HG02840 (cell line): ENCODE measurements around the gene DPP6.
"Not testable (repeated sequence)": the region's sequence is repeated elsewhere in the genome, so short reads cannot be mapped to it uniquely, and the experiment has no call there.

ENCODE experiments used
- ATAC-seq: cut with Tn5 transposase; IDR thresholded peaks from one replicate; pipeline ENCODE4 v1.9.1; 2021; ENCODE audit warnings: mild to moderate bottlenecking, moderate library complexity, moderate number of reproducible peaks; ENCODE audit not compliant: unreplicated experiment, low FRiP score

DPP6 gene

DNA sequence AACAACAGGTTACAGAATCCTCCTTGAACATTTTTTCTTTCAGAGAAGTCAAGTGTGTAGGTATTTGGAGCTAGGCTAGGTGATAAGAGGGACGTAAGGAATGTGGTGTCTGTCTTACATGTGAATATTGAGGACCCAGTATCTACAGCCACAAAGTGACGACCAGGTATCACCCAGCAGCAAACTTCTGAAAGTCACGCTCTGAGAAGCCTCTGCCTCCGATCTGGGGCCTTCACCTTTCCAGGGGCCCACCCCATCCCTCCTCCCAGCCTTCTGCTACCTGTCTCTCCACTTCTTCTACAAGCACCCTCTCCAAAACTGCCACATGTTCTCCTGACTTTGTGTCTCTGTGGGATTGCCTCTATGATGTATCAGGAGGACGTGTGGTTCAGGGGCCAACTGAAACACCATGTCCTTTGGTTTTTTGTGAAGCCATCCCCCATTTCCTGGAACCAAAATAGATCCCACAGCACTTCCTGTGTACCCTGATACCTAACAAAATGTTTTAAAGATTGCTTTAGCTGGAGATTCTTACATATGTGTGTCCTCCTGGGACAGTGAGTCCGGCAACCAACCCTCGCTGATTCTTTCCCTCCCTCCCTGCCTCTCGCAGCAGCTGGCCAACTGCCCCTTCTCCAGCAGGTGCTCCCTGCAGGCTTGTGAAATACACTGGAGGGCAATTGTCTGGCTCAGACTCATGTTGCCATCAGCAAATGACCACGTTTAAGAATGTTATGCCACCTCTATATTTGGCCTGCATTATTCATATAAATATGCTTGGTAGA is 93.9 kb downstream of the DPP6 start:
- ATAC-seq, result not testable (repeated sequence)

GRCh38 chr7:154146707-154147038 is 94.5 kb downstream of the DPP6 start:
- not testable (repeated sequence) for ATAC-seq

GRCh38 chr7:154148791-154149516 is 96.8 kb downstream of the DPP6 start:
- ATAC-seq, result not testable (repeated sequence)

DNA sequence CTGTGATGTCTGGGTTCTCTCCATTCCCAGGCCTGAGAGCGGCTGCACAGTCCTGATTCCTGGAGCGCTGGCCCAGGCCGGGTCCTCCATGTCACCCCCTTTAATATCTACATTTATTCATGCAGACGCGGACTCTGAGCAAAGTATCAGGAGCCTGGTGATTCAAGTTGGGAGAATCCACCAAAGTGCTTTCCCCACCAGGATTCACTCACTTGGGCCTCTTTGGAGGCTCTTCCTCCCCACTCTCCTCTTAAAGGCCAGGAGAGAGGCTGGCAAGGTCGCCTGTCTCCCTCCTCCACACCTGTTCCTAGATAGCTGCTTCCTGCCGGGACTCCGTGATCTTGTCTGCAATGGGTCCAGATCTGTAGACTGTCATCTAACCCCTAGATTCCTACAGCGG is 98.5 kb downstream of the DPP6 start:
- not testable (repeated sequence) for ATAC-seq

GRCh38 chr7:154151306-154151705 is 99.1 kb downstream of the DPP6 start:
- not testable (repeated sequence) for ATAC-seq

DNA sequence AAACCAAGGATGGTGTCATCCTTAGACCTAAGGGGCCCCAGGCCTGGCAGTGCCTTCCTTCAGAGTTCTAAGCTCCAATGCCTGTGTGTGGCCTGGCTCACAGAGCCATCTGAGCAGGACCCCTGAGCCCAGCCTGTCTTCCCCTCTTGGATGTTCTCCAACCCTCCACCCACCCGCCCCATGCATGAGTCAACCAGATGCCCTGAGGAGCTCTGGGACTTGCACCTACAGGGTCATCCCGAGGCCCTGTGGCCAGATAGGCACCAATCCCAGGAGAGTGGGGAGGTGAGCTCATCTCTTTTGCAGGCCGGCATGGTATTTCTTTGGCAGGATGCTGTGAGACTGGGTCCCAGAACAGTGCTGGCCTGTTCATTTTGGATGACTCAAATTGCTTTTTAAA is 103.7 kb downstream of the DPP6 start:
- ATAC-seq, result not testable (repeated sequence)

- ATAC-seq, result not testable (repeated sequence)
Observed at GRCh38 chr7:154162921-154163320, 110.7 kb downstream of the DPP6 start.

DNA sequence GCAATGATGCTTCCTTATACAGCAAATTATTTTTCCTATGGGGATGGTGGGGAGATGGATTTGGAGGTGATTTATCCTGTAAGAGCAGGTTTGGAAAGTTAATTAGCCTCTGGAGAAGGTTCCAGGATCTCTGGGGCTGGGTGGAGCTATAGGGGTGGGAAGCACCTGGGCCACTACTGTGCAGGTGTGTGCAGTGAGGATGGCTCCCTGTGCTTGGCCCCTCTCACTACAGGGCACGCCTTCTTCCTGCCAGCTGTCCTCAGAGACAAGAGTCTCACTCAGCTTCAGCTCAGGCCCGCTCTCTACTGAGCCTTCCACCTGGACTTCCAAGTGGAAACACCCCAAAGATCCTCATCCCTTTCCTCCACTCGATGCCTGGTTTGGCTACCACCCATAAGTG is 111.4 kb downstream of the DPP6 start:
- ATAC-seq, result not testable (repeated sequence)

GRCh38 chr7:154167051-154167450 is 114.9 kb downstream of the DPP6 start:
- no peak for ATAC-seq

GRCh38 chr7:154167807-154168206 is 115.6 kb downstream of the DPP6 start:
- ATAC-seq, result no peak

DNA sequence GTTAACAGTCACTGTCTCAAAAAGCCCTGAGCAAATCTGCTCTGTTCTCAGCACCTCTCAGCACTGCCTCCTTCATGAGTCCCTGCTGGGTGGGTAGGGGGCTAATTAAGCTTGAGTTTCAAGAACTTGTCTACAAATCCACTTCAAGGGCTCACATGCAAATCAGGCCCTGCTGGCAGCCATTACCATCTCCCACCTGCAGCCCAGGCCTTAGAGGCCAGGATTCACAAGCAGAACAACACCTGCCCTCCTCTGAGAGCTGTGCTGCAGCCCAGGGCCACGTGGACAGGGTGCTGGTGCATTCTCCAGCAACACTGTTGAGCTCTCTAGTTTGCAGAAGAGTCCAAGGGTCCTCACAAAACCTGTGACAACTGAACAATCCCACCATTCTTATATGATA is 119.2 kb downstream of the DPP6 start:
- ATAC-seq, result no peak

- no peak for ATAC-seq
Observed at GRCh38 chr7:154172236-154172635, 120.0 kb downstream of the DPP6 start.

DNA sequence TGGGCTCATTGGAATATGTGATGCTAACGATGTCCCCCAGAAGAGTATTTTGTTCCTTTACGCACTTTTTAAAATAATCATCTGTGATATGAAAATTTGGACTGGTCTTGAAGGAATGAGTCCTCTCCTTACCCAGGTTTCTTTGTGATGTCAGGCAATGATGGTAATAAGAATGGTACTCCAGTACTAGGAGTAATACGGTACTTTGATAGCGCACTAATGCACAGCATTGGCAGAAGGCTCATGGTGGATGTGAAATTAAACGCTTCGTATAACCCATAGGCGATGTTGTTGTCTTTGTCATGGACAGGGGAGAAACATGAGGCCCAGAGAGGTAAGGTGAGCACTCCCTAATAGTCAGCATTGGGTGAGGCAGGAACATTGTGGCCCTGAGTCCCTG is 125.4 kb downstream of the DPP6 start:
- ATAC-seq, result no peak

- no peak for ATAC-seq
Observed at GRCh38 chr7:154178895-154179294, 126.7 kb downstream of the DPP6 start.

DNA sequence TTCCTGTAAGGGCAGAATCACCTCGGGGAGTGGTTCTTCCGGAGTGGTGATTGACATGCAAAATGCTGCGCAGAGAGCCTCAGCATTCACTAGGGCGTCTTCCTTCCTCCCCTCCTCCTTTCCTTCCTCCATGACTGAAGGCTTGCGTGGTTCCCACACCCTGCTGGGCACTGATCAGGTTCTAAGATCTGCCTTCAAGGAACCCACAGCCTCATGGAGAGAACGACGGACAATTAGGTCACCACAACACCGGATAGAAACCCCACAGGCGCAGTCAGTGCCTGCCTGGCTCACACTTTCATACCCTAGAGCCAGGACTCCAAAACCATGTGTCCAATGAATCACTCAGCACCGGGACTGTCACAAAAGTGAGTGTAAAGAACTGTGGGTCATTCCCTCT is 131.3 kb downstream of the DPP6 start:
- no peak for ATAC-seq

- no peak for ATAC-seq
Observed at GRCh38 chr7:154183946-154184345, 131.7 kb downstream of the DPP6 start.

GRCh38 chr7:154186811-154187210 is 134.6 kb downstream of the DPP6 start:
- ATAC-seq, result no peak

DNA sequence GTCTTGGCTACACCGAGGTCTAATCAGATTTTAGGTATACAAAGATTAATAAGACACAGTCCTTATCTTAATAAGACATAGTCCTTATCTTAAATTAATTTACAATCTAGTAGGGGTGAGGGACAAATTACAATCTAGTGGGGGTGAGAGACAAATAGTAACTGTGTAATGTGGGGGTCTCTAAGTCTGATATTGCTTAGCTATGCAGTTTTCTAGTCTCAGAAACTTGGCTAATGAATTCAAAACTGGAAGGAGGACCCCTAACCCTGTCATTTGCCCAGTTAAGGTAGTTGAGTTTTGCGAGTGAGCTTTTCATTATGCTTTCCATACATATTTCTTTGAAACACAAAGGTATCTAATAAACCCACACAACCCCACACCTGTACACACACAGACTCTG is 136.1 kb downstream of the DPP6 start:
- no peak for ATAC-seq

DNA sequence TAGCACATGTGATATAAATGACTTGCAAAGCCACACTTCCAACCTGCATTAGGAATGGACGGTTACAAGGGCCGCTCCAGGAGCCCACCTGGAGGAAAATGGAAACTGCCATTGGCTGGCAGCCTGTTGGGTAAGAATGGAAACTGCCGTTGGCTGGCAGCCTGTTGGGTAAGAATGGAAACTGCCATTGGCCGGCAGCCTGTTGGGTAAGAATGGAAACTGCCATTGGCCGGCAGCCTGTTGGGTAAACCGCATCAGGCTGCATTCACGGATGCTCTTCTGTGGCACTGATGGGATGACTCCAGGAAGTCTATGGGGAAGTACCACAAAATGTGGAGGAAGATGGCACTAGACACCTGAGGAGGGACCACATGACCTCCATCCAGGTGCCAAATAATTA is 143.1 kb downstream of the DPP6 start:
- ATAC-seq, result no peak

DNA sequence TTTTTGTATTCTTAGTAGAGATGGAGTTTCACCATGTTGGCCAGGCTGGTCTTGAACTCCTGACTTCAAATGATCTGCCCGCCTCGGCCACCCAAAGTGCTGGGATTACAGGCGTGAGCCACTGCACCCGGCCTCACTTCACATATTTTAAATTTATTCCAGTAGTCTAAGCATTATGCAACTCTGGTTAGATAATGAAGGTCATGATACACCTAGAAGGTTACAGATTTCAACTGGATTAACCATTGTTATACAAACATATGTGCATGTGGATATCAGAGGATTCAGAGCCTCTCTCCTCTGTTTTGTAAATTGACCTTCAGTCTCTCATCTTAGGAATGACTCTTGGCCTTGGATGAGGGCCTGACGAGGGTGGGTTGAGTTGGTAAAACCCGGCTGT is 146.3 kb downstream of the DPP6 start:
- ATAC-seq, result no peak

- ATAC-seq, result no peak
Observed at GRCh38 chr7:154200241-154200640, 148.0 kb downstream of the DPP6 start.

GRCh38 chr7:154202002-154202401 is 149.8 kb downstream of the DPP6 start:
- no peak for ATAC-seq
